Activated T-cell treated with anti-CD3 and anti-CD28 coated beads, Interleukin-2, amount 50 U/mL, for 72 hours (primary cell): Measurements from ENCODE around the gene MAN2B1. TPM values are rescaled to one million over a fixed set of nuclear protein-coding genes. Genes with fewer than 3 reads are reported as not detected.
"Not testable (repeated sequence)": the region's sequence is repeated elsewhere in the genome, so short reads cannot be mapped to it uniquely, and the experiment has no call there.

ENCODE experiments used
- ATAC-seq, 2 donors: fragments of 150-1000 bp; cut with Tn5 transposase; replicated peaks in 1 of 2; 2 replicates each; pipeline ENCODE4 v1.10.0; 2021; ENCODE audit warnings: moderate library complexity in 2 of 2, mild to moderate bottlenecking in 1 of 2
- DNase-seq, 2 donors: peaks; one replicate each; pipeline ENCODE4 v3.0.0; 2021 to 2022; ENCODE audit warnings: mixed read lengths in 1 of 2
- H3K27ac Mint-ChIP-seq: one replicate; pipeline ENCODE4 v1.8.0; 2022; ENCODE audit warnings: mild to moderate bottlenecking, moderate library complexity, mixed read lengths
- H3K27me3 Mint-ChIP-seq: one replicate; pipeline ENCODE4 v1.8.0; 2022; ENCODE audit warnings: low read depth, mixed read lengths
- H3K36me3 Mint-ChIP-seq, 2 donors: one replicate each; pipeline ENCODE4 v1.8.0; 2022; ENCODE audit warnings: mixed read lengths in 2 of 2, mild to moderate bottlenecking in 1 of 2; ENCODE audit not compliant: insufficient read depth in 2 of 2
- H3K4me1 Mint-ChIP-seq: one replicate; pipeline ENCODE4 v1.8.0; 2022; ENCODE audit warnings: low read depth, mixed read lengths
- H3K4me3 Mint-ChIP-seq, 2 donors: one replicate each; pipeline ENCODE4 v1.8.0; 2022; ENCODE audit warnings: mild to moderate bottlenecking in 2 of 2, mixed read lengths in 2 of 2, moderate library complexity in 2 of 2
- H3K9me3 Mint-ChIP-seq, 2 donors: one replicate each; pipeline ENCODE4 v1.8.0; 2022; ENCODE audit warnings: mixed read lengths in 2 of 2
- total RNA-seq, 2 donors: library from RNA; stranded (reverse); gene quantifications; one replicate each; pipeline ENCODE4 v1.2.3, GENCODE V29; 2022

The MAN2B1 gene
- 100 to 1,000 TPM in 1 of 2 donors, 10 to 100 TPM in 1; 75.8 to 109 TPM for total RNA-seq

DNA sequence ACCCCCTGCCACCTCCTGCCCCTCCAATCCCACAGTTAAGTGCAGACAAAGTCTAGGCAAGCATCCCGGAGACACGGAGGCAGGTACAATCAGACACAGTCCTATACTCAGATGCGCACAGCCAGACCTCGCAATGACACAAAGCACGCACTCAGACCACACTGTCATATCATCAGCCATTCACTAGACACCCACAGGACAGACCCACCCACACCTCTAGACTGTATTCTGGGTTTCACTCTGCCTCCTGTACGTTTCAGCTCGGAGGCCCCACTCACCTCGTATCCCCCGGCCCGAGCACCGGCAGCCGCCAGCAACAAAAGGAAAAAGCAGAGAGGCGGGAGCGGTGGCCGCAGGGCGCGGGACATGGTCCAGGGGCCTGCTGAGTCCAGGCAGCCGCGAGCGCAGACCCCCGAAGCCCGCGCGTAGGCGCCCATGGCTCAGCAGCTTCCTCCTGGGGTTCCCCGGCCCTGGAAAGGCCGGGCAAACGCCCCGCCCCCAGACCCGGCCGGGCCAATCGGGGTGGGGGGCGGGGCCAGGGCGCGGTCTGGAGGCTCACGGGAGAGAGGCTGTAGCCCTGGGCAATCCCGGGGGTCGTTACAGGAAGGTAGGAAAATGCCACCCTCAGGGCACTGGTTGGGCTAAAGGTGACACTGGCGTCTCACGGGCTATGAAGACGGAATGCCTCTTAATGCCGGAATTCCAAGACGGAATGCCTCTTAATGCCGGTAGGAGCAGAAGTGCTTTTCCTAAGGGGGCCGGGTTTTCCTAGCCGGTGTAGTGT, at the start of gene MAN2B1, which contains the start of gene WDR83:
Gene MAN2B1 (minus strand): TSS at position 478 of the 784 bp plus-strand sequence. CDS start 41 bp downstream, at position 437.
Gene WDR83 (plus strand): TSS at position 543 of the 784 bp plus-strand sequence. CDS start 2,984 bp downstream, outside the sequence.
- Mint-ChIP-seq H3K4me1 (peaks cover 53% of the 10 kb centered on the region), H3K27me3 (no peaks in the 10 kb centered on the region), H3K36me3 (peaks cover 6 to 8% of the 10 kb centered on the region in 2 donors)

DNA sequence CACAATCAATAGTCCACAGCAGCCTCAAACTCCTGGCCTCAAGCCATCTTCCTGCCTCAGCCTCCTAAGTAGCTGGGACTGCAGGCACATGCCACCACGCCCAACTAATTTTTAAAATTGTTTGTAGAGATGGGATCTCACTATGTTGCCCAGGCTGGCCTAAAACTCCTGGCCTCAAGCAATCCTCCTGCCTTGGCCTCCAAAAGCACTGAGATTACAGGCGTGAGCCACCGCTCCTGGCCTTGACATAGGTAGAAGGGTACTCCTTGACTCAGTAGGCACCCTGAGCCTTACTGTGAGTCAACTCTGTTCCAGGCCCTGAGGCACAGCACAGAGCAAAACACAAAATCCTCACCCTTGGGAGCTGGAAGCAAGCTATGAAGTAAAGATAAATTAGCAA, 49.4 kb upstream of the MAN2B1 start:
- no peaks in the 10 kb centered on the region for H3K27me3 Mint-ChIP-seq
- peaks cover 11 to 16% of the 10 kb centered on the region in 2 donors for H3K36me3 Mint-ChIP-seq
- no peak for ATAC-seq
- no peaks in the 10 kb centered on the region for H3K9me3 Mint-ChIP-seq
- H3K4me3 Mint-ChIP-seq, result no peak overlapping the region
- H3K27ac Mint-ChIP-seq, result no peak overlapping the region
- H3K4me1 Mint-ChIP-seq, result peaks cover 34% of the 10 kb centered on the region
- no peak for DNase-seq

More for the DNA sequence above, at the start of gene MAN2B1, which contains the start of gene WDR83:
- peak; percentile 83 for ATAC-seq
- peak; percentile 83 to 89 for DNase-seq
- Mint-ChIP-seq H3K27ac (peak within 1 kb of the TSS; percentile 82), H3K4me3 (peak within 1 kb of the TSS; percentile 90 to 93), H3K9me3 (no peaks in the 10 kb centered on the region)

DNA sequence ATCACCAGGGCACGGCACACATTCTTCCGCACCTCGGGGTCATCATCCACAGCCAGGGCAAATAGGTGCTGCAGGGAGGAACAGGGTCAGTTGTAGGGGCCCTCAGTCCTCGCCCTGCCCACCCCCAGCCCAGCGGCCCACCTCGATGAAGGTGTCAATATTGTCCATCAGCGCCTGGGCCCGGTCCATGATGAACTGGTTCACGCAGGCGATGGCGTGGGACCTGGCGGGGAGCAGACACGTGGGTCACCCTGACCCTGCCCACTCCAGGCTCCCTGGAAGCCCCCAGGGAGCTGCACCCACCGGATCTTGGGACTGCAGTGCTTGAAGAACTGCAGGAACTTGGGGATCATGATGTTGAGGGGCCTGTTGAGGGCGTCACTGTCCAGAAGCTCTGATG, 48.6 kb upstream of the MAN2B1 start:
- DNase-seq, result no peak
- Mint-ChIP-seq H3K9me3 (no peaks in the 10 kb centered on the region), H3K36me3 (peaks cover 11 to 20% of the 10 kb centered on the region in 2 donors), H3K4me3 (no peak overlapping the region), H3K27me3 (no peaks in the 10 kb centered on the region), H3K27ac (no peak overlapping the region), H3K4me1 (peaks cover 26% of the 10 kb centered on the region)
- no peak for ATAC-seq

DNA sequence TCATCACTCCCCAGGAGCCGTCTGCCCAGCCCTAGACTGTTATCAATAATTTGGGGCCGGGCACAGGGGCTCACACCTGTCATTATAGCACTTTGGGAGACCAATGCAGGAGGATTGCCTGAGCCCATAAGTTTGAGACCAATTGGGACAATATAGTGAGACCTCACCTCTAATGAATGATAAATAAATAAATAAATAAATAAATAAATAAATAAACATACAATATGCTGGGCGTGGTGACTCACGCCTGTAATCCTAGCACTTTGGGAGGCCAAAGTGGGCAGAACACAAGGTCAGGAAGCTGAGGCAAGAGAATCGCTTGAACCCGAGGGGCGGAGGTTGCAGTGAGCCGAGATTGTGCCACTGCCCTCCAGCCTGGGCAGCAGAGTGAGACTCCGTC, 46.8 kb upstream of the MAN2B1 start:
- Mint-ChIP-seq H3K36me3 (peaks cover 11 to 15% of the 10 kb centered on the region in 2 donors), H3K4me1 (peaks cover 11% of the 10 kb centered on the region)
- H3K9me3 Mint-ChIP-seq, H3K4me3 Mint-ChIP-seq, DNase-seq, H3K27ac Mint-ChIP-seq, H3K27me3 Mint-ChIP-seq, ATAC-seq: not testable (repeated sequence)

DNA sequence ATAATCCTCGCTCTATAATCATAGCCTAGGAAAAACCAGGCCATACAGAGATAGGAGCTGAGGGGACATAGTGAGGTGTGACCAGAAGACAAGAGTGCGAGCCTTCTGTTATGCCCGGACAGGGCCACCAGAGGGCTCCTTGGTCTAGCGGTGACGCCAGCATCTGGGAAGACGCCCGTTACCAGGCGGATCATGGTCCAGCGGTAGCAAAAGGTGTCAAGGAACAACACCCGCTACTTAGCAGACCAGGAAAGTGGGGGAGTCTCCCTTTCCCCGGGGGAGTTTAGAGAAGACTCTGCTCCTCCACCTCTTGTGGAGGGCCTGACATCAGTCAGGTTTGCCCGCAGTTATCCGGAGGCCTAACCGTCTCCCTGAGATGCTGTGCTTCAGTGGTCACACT, 45.5 kb upstream of the MAN2B1 start:
- not testable (repeated sequence) for H3K27me3 Mint-ChIP-seq, ATAC-seq, H3K4me3 Mint-ChIP-seq, H3K27ac Mint-ChIP-seq, H3K9me3 Mint-ChIP-seq, DNase-seq, H3K4me1 Mint-ChIP-seq
- peaks cover 11 to 15% of the 10 kb centered on the region in 2 donors for H3K36me3 Mint-ChIP-seq

DNA sequence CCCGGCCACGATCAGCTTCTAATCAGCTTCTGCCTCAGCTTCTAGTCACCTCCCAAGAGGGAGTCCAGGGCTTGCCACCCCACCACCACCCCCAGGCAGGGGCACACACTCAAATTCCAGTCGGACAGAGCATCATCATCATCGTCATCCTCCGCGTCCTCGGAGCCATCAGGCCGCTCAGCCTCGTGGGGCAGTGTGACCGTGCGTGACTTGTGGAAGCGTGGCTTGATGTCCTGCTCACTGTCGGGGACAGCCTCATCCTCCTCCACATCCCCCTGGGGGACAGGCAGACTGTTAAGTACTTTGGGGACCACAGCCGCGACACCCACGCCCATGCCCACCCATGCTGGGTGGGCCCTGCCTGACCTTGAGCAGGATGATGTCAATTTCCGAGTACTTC, 44.6 kb upstream of the MAN2B1 start:
- ATAC-seq, result no peak
- Mint-ChIP-seq H3K27ac (no peak overlapping the region), H3K4me1 (no peaks in the 10 kb centered on the region), H3K36me3 (peaks cover 8 to 15% of the 10 kb centered on the region in 2 donors), H3K9me3 (no peaks in the 10 kb centered on the region), H3K27me3 (no peaks in the 10 kb centered on the region), H3K4me3 (no peak overlapping the region)
- DNase-seq, result no peak

DNA sequence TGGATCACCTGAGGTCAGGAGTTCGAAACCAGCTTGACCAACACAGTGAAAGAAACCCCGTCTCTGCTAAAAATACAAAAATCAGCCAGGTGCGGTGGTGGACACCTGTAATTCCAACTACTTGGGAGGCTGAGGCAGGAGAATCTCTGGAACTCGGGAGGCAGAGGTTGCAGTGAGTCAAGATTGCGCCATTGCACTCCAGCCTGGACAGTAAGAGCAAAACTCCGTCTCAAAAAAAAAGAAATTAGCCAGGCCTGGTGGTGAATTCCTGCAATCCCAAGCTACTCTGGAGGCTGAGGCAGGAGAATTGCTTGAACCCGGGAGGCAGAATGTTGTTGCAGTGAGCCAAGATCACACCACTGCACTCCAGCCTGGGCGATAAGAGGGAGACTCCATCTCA, 42.1 kb upstream of the MAN2B1 start:
- DNase-seq, result no peak
- H3K4me1 Mint-ChIP-seq, result no peaks in the 10 kb centered on the region
- H3K27me3 Mint-ChIP-seq, result no peaks in the 10 kb centered on the region
- peaks cover 8 to 17% of the 10 kb centered on the region in 2 donors for H3K36me3 Mint-ChIP-seq
- no peak overlapping the region for H3K27ac Mint-ChIP-seq
- no peak for ATAC-seq
- no peaks in the 10 kb centered on the region for H3K9me3 Mint-ChIP-seq
- H3K4me3 Mint-ChIP-seq, result no peak overlapping the region

DNA sequence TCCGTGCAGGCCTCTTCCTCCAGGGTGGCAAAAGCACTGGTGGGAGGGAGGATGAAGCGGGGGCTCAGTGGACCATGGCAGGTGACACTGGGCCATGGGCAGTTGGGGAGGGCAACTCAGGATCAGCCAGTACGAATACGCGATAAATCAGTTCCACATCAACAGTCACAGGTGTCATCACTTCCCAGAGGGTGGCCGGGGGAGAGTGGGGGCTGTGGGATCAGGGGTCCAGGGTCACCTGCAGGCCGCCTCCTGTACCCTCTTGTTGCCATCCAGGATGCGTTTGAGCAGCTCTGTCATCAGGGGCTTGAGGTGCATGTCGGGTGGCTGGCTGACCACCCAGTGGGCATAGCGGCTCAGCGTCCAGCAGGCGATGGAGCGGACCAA, 39.8 kb upstream of the MAN2B1 start:
- no peak for ATAC-seq
- H3K4me1 Mint-ChIP-seq, result no peaks in the 10 kb centered on the region
- no peak overlapping the region for H3K4me3 Mint-ChIP-seq
- peaks cover 9 to 21% of the 10 kb centered on the region in 2 donors for H3K36me3 Mint-ChIP-seq
- H3K27ac Mint-ChIP-seq, result no peak overlapping the region
- no peaks in the 10 kb centered on the region for H3K9me3 Mint-ChIP-seq
- no peak for DNase-seq
- no peaks in the 10 kb centered on the region for H3K27me3 Mint-ChIP-seq

DNA sequence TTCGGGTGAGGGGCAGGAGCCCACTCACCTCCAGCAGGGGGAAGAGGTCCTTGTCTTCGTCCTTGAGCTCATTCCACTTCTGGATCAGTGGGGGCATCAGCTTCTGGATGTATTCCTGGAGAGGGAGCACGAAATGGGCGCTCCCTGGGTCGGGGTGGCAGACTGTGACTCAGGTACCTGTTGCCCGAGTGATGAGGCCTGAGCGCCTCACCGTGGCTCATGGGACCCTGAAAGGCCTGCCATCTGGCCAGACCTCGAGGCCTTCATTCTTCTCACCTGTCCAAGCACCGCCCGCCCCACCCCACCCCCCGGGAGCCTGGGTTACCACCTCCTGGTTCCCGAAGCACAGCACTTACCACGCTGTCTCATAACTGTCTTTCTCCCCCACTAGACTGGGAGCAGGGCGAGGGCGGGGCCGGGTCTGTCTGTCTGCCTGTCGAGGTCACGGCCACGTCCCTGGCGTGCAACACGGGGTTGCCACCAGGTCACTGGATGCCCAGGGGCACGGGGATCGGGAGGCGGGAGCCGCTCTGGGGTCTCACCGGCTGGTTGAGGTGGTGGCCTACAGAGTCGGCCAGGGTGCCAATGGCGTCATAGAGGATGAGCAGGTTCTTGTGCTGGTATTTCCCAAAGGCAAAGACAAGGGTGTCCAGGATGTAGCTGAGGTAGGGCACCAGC, 39.3 kb upstream of the MAN2B1 start:
- Mint-ChIP-seq H3K9me3 (no peaks in the 10 kb centered on the region), H3K27ac (no peak overlapping the region), H3K36me3 (peaks cover 6 to 17% of the 10 kb centered on the region in 2 donors), H3K27me3 (no peaks in the 10 kb centered on the region), H3K4me1 (no peaks in the 10 kb centered on the region), H3K4me3 (no peak overlapping the region)
- ATAC-seq (no peak), DNase-seq (no peak)

DNA sequence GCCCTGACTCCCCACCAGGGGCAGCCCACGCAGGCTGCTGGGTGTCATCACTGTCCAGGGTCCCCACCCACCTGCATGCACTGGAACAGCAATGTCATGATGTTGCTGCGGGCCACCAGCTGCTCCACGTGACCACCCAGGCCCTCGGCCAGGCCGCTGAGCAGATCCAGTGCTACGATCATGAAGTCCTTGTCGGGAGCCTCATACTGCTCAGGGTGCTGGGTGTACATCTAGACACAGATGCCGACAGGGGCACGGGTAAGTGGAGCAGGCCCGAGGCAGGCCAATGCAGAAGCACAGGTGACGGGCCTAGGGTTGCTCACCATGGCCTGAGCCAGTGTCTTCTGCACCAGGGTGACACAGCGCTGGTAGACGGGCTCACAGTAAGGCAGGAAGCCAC, 38.6 kb upstream of the MAN2B1 start:
- H3K27ac Mint-ChIP-seq, result no peak overlapping the region

DNA sequence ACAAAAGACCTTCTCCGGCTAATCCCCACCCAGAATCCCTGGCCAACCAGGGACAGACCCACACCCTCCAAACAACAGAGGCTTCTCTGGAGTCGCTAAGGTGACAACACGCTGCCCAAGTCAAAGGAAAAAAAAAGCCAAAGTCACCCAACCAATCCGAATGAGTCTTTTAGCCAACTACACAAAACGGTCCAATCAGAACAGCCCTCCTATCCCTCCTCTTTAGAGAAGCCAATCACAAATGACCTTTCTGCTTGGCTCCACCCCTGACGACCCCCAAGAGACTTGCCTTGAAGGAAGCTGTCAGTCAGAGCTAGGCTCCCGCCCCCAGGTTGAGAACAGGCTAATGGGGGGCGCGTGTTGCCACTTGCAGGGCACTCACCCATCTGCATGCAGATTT, 36.5 kb upstream of the MAN2B1 start:
- H3K36me3 Mint-ChIP-seq, result peaks cover 6 to 15% of the 10 kb centered on the region in 2 donors
- ATAC-seq (peak; percentile 61 to 66), DNase-seq (peak; percentile 36 to 37)
- H3K4me1 Mint-ChIP-seq, result peaks cover 4% of the 10 kb centered on the region
- H3K9me3 Mint-ChIP-seq, result no peaks in the 10 kb centered on the region
- no peak overlapping the region for H3K4me3 Mint-ChIP-seq
- H3K27me3 Mint-ChIP-seq, result no peaks in the 10 kb centered on the region
- no peak overlapping the region for H3K27ac Mint-ChIP-seq

More for the DNA sequence above, 38.6 kb upstream of the MAN2B1 start:
- no peak for DNase-seq
- no peaks in the 10 kb centered on the region for H3K27me3 Mint-ChIP-seq
- no peak overlapping the region for H3K4me3 Mint-ChIP-seq
- H3K36me3 Mint-ChIP-seq, result peaks cover 6 to 13% of the 10 kb centered on the region in 2 donors
- H3K9me3 Mint-ChIP-seq, result no peaks in the 10 kb centered on the region
- no peak for ATAC-seq
- no peaks in the 10 kb centered on the region for H3K4me1 Mint-ChIP-seq

DNA sequence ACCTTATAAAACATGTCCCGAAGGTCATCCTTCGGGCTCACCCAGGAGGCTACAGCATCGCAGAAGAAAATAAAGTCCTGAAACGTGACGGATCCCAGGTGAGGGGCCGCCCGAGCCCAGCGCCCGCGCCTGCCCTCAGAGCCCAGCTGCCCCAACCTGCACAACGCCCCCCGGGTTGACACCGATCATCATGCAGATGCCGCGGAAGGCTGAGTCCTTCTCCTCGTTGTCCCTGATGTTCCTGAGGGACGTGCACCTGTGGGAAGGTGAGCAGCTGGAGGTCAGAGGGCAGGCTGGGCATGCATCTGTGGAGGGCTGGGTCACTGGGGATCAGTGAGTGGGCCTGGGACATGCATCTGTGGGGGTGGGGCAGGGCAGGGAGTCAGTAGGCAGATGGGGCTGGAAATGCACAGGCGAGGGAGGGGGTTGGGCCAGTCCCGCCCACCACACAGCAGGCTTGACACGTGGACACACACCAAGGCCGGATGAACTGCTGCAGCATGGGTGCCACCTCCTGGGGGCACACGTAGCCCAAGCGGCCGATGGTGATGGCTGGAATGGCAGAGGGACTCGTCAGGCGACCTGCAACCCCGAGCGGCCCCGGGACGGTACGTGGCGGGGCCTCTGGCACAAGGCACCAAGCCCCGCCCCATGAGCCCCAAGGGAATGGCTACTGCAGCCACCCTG, 35.2 kb upstream of the MAN2B1 start:
- H3K9me3 Mint-ChIP-seq, result no peaks in the 10 kb centered on the region
- H3K27me3 Mint-ChIP-seq, result no peaks in the 10 kb centered on the region
- ATAC-seq (no peak), DNase-seq (no peak)
- H3K4me1 Mint-ChIP-seq, result peaks cover 8% of the 10 kb centered on the region
- H3K4me3 Mint-ChIP-seq, result no peak overlapping the region
- H3K36me3 Mint-ChIP-seq, result peaks cover 6 to 15% of the 10 kb centered on the region in 2 donors
- no peak overlapping the region for H3K27ac Mint-ChIP-seq

DNA sequence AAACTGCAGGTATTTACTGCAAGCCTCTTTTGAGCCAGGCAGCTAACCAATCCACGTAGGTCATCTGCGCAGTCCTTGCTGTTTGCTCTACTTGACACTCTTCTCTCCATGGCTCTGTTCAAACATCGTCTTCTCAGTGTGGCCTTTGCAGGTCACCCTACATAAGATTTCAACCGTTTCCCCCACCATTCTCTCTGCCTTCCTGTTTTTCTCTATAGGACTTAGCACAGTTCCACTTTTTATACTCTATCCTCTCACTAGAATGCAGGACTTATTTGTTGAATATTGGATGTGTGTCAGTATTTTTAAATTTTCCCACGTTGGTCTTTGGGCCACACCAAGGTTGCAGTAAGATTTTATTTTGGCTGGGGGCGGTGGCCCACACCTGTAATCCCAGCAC, 31.6 kb upstream of the MAN2B1 start:
- H3K9me3 Mint-ChIP-seq, result no peaks in the 10 kb centered on the region
- peaks cover 11% of the 10 kb centered on the region for H3K4me1 Mint-ChIP-seq
- no peak for ATAC-seq
- H3K27ac Mint-ChIP-seq, result no peak overlapping the region
- no peak for DNase-seq
- no peaks in the 10 kb centered on the region for H3K27me3 Mint-ChIP-seq
- H3K4me3 Mint-ChIP-seq, result peak overlapping the region; percentile 39 to 57
- H3K36me3 Mint-ChIP-seq, result peaks cover 2 to 10% of the 10 kb centered on the region in 2 donors
